Central memory CD4-positive, alpha-beta T cell (primary cell): ENCODE data around the gene MCOLN2.
A peak's percentile ranks its signal among the peaks of the same experiment; 100 is the strongest.

Experiments used
- DNase-seq: peaks from one replicate; pipeline ENCODE4 v3.0.0; 2022

MCOLN2 gene

GRCh38 chr1:84985365-84985764 lies 11.5 kb downstream of the MCOLN2 start:
- DNase-seq, result no peak

GRCh38 chr1:84982395-84982794 lies 14.5 kb downstream of the MCOLN2 start:
- DNase-seq, result no peak

- DNase-seq, result no peak
Observed at GRCh38 chr1:84975035-84975434, 21.9 kb downstream of the MCOLN2 start.

GRCh38 chr1:84973498-84974334 lies 23.2 kb downstream of the MCOLN2 start:
- no peak for DNase-seq

- DNase-seq, result no peak
Observed at GRCh38 chr1:84972377-84972987, 24.4 kb downstream of the MCOLN2 start.

GRCh38 chr1:84971957-84972356 lies 25.0 kb downstream of the MCOLN2 start:
- no peak for DNase-seq

- no peak for DNase-seq
Observed at GRCh38 chr1:84969489-84970250, 27.2 kb downstream of the MCOLN2 start.

GRCh38 chr1:84968865-84969264 lies 28.0 kb downstream of the MCOLN2 start:
- no peak for DNase-seq

- DNase-seq, result no peak
Observed at GRCh38 chr1:84968101-84968500, 28.8 kb downstream of the MCOLN2 start.

- no peak for DNase-seq
Observed at GRCh38 chr1:84967666-84968065, 29.2 kb downstream of the MCOLN2 start.

- DNase-seq, result no peak
Observed at GRCh38 chr1:84963021-84963420, 33.9 kb downstream of the MCOLN2 start.

GRCh38 chr1:84961316-84961715 lies 35.6 kb downstream of the MCOLN2 start:
- DNase-seq, result no peak

GRCh38 chr1:84960371-84960770 lies 36.5 kb downstream of the MCOLN2 start:
- DNase-seq, result no peak

- DNase-seq, result peak; percentile 18
Observed at GRCh38 chr1:84959294-84959693, 37.6 kb downstream of the MCOLN2 start.

GRCh38 chr1:84957966-84958365 lies 38.9 kb downstream of the MCOLN2 start:
- DNase-seq, result no peak

GRCh38 chr1:84956655-84957054 lies 40.3 kb downstream of the MCOLN2 start:
- no peak for DNase-seq

- DNase-seq, result no peak
Observed at GRCh38 chr1:84956097-84956496, 40.8 kb downstream of the MCOLN2 start.

- no peak for DNase-seq
Observed at GRCh38 chr1:84949664-84950063, 47.2 kb downstream of the MCOLN2 start.

GRCh38 chr1:84947536-84948410 lies 49.1 kb downstream of the MCOLN2 start:
- no peak for DNase-seq

- no peak for DNase-seq
Observed at GRCh38 chr1:84946631-84947030, 50.3 kb downstream of the MCOLN2 start.

- peak; percentile 91 for DNase-seq
Observed at GRCh38 chr1:84944767-84945486, 52.0 kb downstream of the MCOLN2 start.

- DNase-seq, result no peak
Observed at GRCh38 chr1:84941843-84942242, 55.1 kb downstream of the MCOLN2 start.
